Measurements from ENCODE around the gene ZCCHC24. TPM values are rescaled to one million over a fixed set of nuclear protein-coding genes. Genes with fewer than 3 reads are reported as not detected.

The ZCCHC24 gene
- total RNA-seq, 3 donors from 2014 or later, result 5.6 to 125 (median 22.8) TPM

DNA sequence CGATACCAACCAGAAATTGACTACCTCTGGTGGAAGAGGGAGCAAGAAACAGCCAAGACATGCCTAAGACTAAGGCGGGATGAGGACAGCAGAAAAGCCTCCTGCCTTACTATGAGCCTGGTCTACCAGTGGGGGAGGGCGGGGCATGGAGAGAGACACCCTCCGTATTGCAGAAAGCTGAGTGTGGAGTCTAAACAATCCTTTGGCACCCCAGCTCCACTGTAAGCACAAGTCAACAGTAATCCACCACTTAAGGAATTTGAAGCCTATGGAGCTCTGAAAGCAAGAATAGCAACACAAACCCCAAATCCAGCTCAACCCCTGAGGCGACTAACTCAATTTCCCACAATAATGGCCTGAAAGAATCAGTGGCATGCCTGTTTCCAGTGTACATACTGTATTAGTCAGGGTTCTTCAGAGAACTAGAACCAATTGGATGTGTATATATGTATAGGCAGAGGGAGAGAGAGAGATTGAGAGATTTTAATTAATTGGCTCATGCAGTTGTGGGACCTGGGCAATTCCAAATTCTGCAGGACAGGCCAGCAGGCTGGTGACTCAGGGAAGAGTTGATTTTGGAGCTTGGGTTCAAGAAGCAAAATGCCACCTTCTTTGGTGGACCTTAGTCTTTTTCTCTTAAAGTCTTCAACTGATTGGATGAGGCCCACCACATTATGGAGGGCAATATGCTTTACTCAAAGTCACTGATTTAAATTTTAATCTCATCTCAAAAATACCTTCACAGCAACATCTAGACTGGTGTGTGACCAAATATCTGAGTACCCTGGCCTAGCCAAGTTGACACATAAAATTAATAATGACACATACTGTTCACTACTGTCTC is 84.7 kb downstream of the ZCCHC24 start:
- intact Hi-C loops (cut with DNase I, micrococcal nuclease), result no loop called here
- Histone ChIP-seq H3K4me1 (ENCODE audit: low read depth) (peaks cover 5% of the 10 kb centered on the region), H3K9me3 (no peaks in the 10 kb centered on the region), H3K36me3 (ENCODE audit: low read depth) (no peaks in the 10 kb centered on the region), H3K4me3 (no peak overlapping the region)
- TF ChIP-seq CTCF (IDR thresholded peaks at IDR 0.05), result no peak
- ATAC-seq, result no peak
- no peak for DNase-seq

DNA sequence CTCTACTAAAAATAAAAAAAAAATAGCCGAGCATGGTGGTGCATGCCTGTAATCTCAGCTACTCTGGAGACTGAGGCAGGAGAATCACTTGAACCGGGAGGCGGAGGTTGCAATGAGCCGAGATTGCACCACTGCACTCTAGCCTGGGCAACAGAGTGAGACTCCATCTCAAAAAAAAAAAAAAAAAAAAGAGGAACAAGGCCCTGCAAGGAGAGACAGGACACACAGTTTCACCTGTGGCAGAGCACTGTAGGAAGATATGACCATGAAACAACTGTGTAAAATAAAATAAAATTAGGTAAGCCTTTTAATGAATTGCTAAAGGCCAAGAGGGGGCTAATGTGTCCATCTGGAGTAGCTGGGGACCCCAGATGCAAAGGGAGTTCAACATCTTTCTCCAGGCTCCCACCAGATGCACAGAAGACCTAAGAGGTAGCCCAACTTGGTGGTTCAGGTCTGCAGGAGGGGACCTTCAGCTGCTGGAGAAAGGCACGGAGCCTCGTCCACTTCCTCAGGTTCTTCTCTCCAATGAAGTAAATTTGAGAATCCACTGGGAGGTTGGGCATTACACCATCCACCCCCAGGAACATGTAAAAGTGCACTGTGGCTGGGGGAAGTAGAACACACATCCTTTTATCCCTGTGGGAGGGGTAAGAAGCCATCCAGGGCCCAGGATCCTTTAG is 85.5 kb downstream of the ZCCHC24 start:
- H3K4me3 ChIP-seq, result no peak overlapping the region
- intact Hi-C loops (cut with DNase I, micrococcal nuclease), result no loop called here
- TF ChIP-seq CTCF (IDR thresholded peaks at IDR 0.05), result no peak
- H3K4me1 ChIP-seq (ENCODE audit: low read depth), result peaks cover 5% of the 10 kb centered on the region
- ATAC-seq (no peak), DNase-seq (no peak)
- no peaks in the 10 kb centered on the region for H3K36me3 ChIP-seq (ENCODE audit: low read depth)
- no peaks in the 10 kb centered on the region for H3K9me3 ChIP-seq

DNA sequence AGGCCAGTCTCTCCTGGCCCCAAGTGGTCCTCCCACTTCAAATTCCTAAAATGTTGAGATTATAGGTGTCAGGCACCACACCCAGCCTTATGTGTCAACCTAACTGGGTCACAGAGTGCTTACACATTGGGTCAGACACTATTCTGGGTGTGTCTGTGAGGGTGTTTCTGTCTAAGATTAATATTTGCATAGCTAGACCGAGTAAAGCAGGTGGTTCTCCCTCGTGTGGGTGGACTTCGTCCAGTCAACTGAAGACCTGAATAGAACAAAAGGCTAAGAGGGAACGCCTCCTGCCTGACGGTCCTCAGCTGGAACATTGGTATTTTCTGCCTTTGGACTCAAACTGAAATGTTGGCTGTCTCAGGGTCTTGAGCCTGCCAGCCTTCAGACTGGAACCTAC is 86.6 kb downstream of the ZCCHC24 start:
- Histone ChIP-seq H3K4me3 (no peak overlapping the region), H3K4me1 (ENCODE audit: low read depth) (peaks cover 5% of the 10 kb centered on the region), H3K9me3 (no peaks in the 10 kb centered on the region), H3K36me3 (ENCODE audit: low read depth) (peaks cover 5% of the 10 kb centered on the region)
- intact Hi-C loops (cut with DNase I, micrococcal nuclease), result no loop called here
- TF ChIP-seq CTCF (IDR thresholded peaks at IDR 0.05), result no peak
- DNase-seq (peak in 2 of 3 donors; percentile 57 to 79), ATAC-seq (peak; percentile 97)

GRCh38 chr10:79357180-79357579 is 88.2 kb downstream of the ZCCHC24 start:
- no peak for DNase-seq
- H3K4me1 ChIP-seq (ENCODE audit: low read depth), result peaks cover 5% of the 10 kb centered on the region
- ATAC-seq, result no peak
- H3K4me3 ChIP-seq, result no peak overlapping the region
- no peak for TF ChIP-seq CTCF (IDR thresholded peaks at IDR 0.05)
- intact Hi-C loops (cut with DNase I, micrococcal nuclease), result no loop called here
- H3K36me3 ChIP-seq (ENCODE audit: low read depth), result peaks cover 11% of the 10 kb centered on the region
- no peaks in the 10 kb centered on the region for H3K9me3 ChIP-seq

GRCh38 chr10:79356104-79356503 is 89.3 kb downstream of the ZCCHC24 start:
- peaks cover 5% of the 10 kb centered on the region for H3K4me1 ChIP-seq (ENCODE audit: low read depth)
- intact Hi-C loops (cut with DNase I, micrococcal nuclease), result no loop called here
- H3K4me3 ChIP-seq, result no peak overlapping the region
- DNase-seq (no peak), ATAC-seq (peak; percentile 6)
- peaks cover 19% of the 10 kb centered on the region for H3K36me3 ChIP-seq (ENCODE audit: low read depth)
- TF ChIP-seq CTCF (IDR thresholded peaks at IDR 0.05), result no peak
- H3K9me3 ChIP-seq, result no peaks in the 10 kb centered on the region
